Measurements from ENCODE around the gene CFAP20.

Gene CFAP20

GRCh38 chr16:58129097-58129936 is at the start of gene CFAP20:
TSS of gene CFAP20 (minus strand) at chr16:58129381. CDS start at chr16:58129115, 266 bp downstream.
- DNase-seq (ENCODE audit: low read depth): peak; percentile 94

DNA sequence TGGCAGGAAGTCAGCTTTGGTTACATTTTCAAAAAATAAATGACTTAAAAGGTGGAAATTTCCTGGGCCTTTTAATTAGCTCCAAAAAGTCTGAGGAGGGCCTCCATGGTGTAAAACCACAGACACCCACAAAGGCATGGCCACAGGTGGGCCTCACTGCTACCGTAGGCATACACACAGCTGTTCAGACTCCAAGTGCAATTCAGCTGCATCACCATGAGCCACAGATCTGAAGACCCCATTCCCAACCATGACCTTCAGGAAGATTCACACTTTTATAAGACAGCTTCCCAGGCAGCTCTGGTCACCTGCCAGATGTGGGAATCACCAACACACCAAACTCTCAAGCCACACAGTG is 48.2 kb upstream of the CFAP20 start:
- no peak for DNase-seq (ENCODE audit: low read depth)

DNA sequence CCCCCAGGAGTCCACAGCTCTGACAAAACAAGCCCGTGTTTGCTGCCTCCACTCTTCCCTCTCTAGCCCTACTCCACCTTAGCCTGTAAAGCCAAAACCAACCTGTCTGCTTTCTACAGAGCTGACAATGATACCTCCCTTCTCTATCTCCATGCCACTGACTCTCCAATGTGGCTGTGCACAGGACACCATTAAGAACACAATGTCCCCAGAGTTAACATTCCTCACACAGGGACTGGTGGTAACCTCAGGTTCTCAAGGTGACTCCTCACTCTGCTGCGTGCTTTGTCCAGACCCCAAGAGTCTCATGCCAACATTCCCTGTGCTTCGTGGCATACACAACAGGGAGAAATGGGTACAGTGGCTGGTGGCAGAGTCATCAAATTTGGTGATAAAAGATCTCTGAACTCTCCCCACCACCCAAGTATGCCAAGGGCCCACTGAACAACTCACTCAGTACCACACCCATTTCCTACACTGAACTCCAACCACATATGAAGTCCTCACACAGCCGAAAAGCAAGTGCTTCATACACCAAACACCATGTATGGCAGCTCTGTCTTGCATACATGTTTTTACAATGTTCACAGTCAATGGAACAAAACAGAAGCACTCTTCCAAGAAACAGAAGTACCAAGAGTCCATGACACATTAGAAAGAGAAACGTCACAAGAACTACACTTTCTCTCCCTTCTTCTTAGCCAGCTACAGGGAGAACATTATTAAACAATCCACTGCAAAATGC is 47.6 kb upstream of the CFAP20 start:
- no peak for DNase-seq (ENCODE audit: low read depth)

DNA sequence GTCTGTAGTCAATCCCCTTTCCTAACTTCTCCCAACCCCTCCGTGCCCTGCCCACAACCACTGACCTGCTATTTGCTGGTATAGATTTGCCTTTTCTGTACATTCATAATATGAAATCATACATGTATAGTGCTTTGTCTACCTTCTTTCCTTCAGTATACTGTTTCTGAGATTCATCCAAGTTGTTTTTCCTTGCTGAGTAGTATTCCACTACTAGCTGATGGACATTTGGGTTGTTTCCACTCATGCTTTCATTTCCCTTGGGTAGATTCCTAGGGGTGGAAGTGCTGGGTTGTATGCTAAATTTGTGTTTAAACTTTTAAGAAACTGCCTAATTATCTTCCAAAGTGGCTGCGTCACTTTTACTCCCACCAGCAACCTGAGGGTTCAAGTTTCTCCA is 41.0 kb upstream of the CFAP20 start:
- DNase-seq (ENCODE audit: low read depth): no peak

DNA sequence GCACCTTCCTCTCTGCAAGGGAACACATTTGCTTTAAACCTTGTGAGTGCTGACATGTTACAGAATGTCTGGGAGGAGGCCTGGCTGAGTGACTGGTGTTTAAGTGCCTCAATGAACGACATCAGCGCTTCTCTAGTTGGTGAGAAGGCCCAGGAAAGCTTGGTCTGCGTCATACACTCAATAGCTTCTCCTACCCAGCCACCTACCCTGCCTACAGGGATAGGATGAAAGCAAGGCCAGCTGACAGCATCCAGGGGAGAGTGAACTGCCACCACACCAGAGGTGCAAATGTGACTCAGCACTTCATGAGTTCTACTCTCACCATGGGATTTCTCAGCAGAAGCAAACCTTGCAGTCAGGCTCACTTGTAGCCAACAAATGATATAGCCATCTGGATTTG is 31.7 kb upstream of the CFAP20 start:
- no peak for DNase-seq (ENCODE audit: low read depth)

GRCh38 chr16:58158725-58159124 is 29.5 kb upstream of the CFAP20 start:
- DNase-seq (ENCODE audit: low read depth): no peak

DNA sequence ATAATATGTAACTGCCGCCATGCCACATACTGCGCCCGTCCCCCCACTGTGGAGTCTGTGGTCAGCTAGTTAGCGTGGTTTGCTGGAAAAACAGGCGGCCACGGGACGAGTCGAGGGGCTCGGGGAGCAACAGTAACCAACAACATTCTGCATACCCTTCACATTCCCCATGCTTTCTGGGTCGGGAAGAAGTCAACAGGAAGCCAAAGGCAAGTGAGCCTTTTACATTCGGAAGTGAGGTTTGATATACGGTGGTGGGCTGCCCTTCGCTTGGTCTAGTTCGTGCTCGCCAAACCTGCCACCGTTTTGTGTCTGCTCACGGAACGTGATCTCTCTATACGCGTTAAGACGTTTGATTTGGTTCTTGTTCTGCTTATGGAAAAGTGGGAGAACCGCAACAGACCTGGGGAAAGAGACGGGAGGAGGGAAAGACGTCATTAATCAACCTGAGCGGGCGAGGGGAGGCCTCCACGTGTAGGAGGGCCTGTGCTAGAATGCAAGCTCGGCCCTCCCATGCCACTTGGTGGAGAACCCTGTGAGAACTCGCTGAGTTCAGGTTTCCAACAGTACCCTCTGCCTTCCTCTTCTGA is 28.9 kb upstream of the CFAP20 start:
- DNase-seq (ENCODE audit: low read depth): no peak

DNA sequence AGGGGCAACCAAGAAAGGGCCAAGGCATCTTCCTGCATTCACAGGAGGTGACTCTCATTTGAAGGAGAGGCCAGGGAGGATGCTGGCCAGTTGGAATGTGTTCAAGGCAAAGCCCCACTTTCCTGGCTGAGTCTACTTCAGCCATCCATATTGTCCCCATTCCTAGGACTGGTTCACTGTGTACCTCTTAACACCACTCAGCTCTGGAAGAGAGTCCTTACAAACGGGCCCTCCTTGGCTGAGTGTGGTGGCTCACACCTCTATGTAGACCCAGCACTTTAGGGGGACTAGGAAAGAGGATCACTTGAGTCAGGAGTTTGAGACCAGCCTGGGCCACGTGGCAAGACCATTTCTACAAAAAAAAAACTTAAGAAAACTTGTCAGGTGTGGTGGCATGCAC is 28.1 kb upstream of the CFAP20 start:
- DNase-seq (ENCODE audit: low read depth): no peak

DNA sequence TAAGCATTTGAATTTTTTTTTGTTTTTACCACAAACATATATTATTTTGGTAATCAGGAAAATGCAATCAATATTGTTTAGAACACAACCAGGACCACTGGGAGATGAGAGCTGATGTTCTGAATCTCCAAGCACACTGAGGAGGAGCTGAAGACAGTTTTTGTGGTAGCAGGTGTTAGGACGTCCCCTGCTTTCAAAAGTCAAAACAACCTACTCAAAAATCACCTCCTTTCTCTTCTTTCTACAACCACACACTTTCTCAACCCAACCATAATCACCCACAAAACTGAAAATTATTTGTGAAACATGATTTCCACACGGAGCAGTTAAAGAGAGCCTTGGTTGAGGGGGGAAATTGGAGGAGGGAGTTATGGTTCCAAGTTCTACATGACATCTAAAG is 26.7 kb upstream of the CFAP20 start:
- DNase-seq (ENCODE audit: low read depth): no peak

DNA sequence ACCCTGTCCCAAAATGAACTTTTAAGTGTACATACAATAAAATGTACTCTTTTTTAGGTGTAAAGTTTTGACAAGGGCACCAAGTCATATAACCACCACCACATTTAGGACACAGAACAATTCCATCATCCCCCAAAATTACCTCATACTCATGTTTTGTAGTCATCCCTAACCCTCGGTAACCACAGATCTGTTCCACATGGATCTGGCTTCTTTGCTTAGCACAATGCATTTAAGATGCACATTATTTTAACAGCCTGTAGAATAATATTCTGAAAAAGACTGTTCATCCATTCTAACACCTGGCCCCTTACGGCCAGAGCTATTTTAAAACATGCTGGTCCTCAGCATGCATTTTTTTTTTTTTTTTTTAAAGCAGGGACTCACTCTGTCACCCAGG is 25.2 kb upstream of the CFAP20 start:
- DNase-seq (ENCODE audit: low read depth): no peak

GRCh38 chr16:58152246-58152868 is 23.2 kb upstream of the CFAP20 start:
- DNase-seq (ENCODE audit: low read depth): no peak

GRCh38 chr16:58148526-58148925 is 19.3 kb upstream of the CFAP20 start:
- no peak for DNase-seq (ENCODE audit: low read depth)

GRCh38 chr16:58148099-58148498 is 18.9 kb upstream of the CFAP20 start:
- no peak for DNase-seq (ENCODE audit: low read depth)

DNA sequence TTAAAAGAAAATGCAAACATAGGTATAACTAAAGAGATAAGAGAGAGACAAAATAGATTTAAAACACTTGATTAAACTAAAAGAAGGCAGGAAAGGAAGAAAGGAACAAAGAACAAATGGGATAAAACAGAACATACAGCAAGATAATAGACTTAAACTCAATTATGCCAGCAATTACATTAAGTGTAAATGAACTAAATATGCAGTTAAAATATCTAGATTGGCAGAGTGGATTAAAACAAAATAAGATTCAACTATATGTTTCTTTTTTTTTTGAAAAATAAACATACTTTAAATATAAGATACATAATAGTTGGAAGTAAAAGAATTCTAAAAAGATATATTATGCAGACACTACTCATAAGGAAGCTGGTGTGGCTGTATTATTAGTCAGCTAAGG is 9.7 kb upstream of the CFAP20 start:
- DNase-seq (ENCODE audit: low read depth): no peak

DNA sequence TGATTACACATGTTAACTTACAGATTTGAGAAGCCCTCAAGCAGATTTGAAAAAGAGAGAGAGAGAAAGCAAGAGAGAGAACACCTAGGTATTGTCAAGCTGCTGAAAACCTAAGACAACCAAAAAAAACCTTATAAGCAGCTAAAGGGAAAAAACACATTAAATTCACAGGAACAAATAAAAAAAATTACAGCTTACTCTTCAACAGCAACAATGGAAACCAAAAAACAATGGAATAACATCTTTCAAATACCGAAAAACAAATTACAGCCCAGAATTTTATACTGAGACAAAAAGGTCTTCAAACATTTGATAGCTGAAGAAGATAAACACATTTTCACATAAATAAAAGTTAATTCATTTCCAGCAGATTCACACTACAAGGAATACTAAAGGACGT is 8.4 kb upstream of the CFAP20 start:
- no peak for DNase-seq (ENCODE audit: low read depth)

DNA sequence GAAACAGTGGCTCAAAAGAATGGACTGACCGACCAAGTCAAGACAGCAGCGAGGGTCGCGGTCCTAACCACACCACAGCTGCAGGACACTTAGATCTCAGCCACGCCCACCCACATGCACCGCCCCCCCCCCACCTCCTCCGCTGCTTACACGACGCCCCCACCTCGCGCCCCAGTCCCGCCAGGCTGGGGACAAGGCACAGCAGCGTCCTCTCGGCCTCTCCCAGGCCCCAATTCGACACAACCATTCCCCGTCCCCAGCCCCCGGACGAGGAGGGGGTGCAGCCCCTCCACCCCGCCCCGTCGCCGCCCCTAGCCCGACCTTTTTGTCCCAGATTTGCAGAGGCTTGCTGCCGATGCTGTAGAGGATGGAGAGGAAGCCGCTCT is 477 bp downstream of the CFAP20 start:
- DNase-seq (ENCODE audit: low read depth): no peak

GRCh38 chr16:58128181-58128631 is 975 bp downstream of the CFAP20 start:
- no peak for DNase-seq (ENCODE audit: low read depth)

DNA sequence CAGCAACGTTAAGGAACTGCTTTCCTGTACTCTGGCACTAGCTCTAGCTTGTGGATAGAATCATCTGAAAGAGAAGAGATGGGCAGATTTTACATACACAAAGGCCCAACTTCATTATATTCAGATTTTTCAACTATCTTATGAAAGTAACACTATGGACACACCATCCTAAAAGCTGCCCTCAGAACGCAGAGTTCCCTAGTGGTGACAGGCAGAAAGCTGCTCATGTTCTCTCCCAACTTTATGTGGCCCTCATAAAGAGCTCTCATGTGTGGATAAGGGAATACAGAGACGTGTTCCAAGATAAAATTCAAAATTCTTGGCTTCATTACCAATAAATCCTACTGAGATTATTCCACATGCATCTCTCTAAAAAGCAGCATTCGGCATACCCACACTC is 1.5 kb downstream of the CFAP20 start:
- DNase-seq (ENCODE audit: low read depth): no peak

- DNase-seq (ENCODE audit: low read depth): no peak
Measured at GRCh38 chr16:58127033-58127556, 2.1 kb downstream of the CFAP20 start.

GRCh38 chr16:58126451-58126961 is 2.7 kb downstream of the CFAP20 start:
- DNase-seq (ENCODE audit: low read depth): no peak

GRCh38 chr16:58125781-58126335 is 3.3 kb downstream of the CFAP20 start:
- DNase-seq (ENCODE audit: low read depth): no peak

DNA sequence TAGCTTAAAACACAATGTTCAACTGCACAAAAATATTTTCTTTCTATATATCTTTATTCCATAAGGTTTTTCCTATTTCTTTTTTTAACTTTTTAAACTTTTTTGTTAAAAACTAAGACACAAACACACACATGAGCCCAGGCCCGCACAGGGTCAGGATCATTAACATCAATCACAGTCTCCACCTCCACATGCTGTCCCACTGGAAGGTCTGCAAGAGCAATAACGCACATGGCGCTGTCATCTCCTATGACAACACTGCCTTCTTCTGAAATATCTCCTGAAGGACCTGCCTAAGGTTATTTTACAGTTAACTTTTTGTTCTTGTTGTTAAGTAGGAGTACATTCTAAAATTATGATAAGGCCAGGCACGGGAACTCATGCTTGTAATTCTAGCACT is 4.1 kb downstream of the CFAP20 start:
- no peak for DNase-seq (ENCODE audit: low read depth)
